Fibroblast of lung (primary cell): ENCODE data around the gene SIRT5. TPM values are rescaled to one million over a fixed set of nuclear protein-coding genes. Genes with fewer than 3 reads are reported as not detected.
A peak's percentile ranks its signal among the peaks of the same experiment; 100 is the strongest.

Experiments used
- DNase-seq, 2 donors: peaks; one replicate each; pipeline versions ENCODE4 v3.0.0 to v3.0.0-alpha.2; 2010; ENCODE audit warnings: low read depth in 2 of 2
- H2AFZ ChIP-seq: 2 replicates; pipeline ENCODE4 v1.5.1; 2012; ENCODE audit warnings: low read length, control low read depth, inconsistent platforms
- H3K27ac ChIP-seq: 2 replicates; pipeline ENCODE4 v1.5.1; 2011; ENCODE audit warnings: low read length, control low read depth; ENCODE audit not compliant: insufficient read depth
- H3K27me3 ChIP-seq: 2 replicates; pipeline ENCODE4 v1.5.1; 2011; ENCODE audit warnings: mild to moderate bottlenecking, low read length; ENCODE audit not compliant: control insufficient read depth, insufficient read depth
- H3K36me3 ChIP-seq: 2 replicates; pipeline ENCODE4 v1.5.1; 2011; ENCODE audit warnings: low read length; ENCODE audit not compliant: control insufficient read depth, insufficient read depth
- H3K4me1 ChIP-seq: 2 replicates; pipeline ENCODE4 v1.5.1; 2011; ENCODE audit warnings: low read length; ENCODE audit not compliant: control insufficient read depth, insufficient read depth; ENCODE audit errors: extremely low read depth
- H3K4me2 ChIP-seq: 2 replicates; pipeline ENCODE4 v1.5.1; 2011; ENCODE audit warnings: low read length, control low read depth; ENCODE audit not compliant: insufficient read depth; ENCODE audit errors: extremely low read depth
- H3K4me3 ChIP-seq, 4 experiments: fragments of 200-600 bp in 1 of 4; sonication (generic) in 1 of 4; replicated peaks in 1 of 4; 2 replicates each; pipeline ENCODE4 v1.5.1; 2011 to 2016; ENCODE audit warnings: low read length in 4 of 4, low read depth in 3 of 4, mild to moderate bottlenecking in 3 of 4, control low read depth in 2 of 4, inconsistent platforms in 1 of 4, mixed read lengths in 1 of 4; ENCODE audit not compliant: insufficient read depth in 1 of 4; ENCODE audit errors: control extremely low read depth in 1 of 4
- H3K79me2 ChIP-seq: 2 replicates; pipeline ENCODE4 v1.5.1; 2012; ENCODE audit warnings: mild to moderate bottlenecking, low read length, inconsistent platforms; ENCODE audit not compliant: control insufficient read depth, insufficient read depth
- H3K9ac ChIP-seq: 2 replicates; pipeline ENCODE4 v1.5.1; 2011; ENCODE audit warnings: mild to moderate bottlenecking, low read length, control low read depth; ENCODE audit not compliant: insufficient read depth
- H3K9me3 ChIP-seq: 2 replicates; pipeline ENCODE4 v1.5.1; 2012; ENCODE audit warnings: low read depth, low read length; ENCODE audit not compliant: control insufficient read depth, insufficient read depth
- H4K20me1 ChIP-seq: 2 replicates; pipeline ENCODE4 v1.5.1; 2011; ENCODE audit warnings: low read length; ENCODE audit not compliant: control insufficient read depth, insufficient read depth; ENCODE audit errors: extremely low read depth
- CTCF ChIP-seq, 2 donors: IDR thresholded peaks in 1 of 2; conservative IDR thresholded peaks in 1 of 2; 1 replicate in 1 of 2; 2 replicates in 1 of 2; pipeline ENCODE4 v1.5.1; 2011 to 2012; ENCODE audit warnings: low read length in 2 of 2, control low read depth in 1 of 2, inconsistent platforms in 1 of 2, low read depth in 1 of 2, mild to moderate bottlenecking in 1 of 2
- EZH2 ChIP-seq: IDR thresholded peaks from 2 replicates; pipeline ENCODE4 v1.5.1; 2012; ENCODE audit warnings: low read length, control low read depth, mild to moderate bottlenecking; ENCODE audit errors: missing control alignments
- polyA plus RNA-seq, 2 donors: library from polyadenylated mRNA; depleted of rRNA in 1 of 2; stranded (reverse) in 1 of 2; unstranded in 1 of 2; fragments of >200 nt; gene quantifications; 2 replicates each; pipeline ENCODE4 v1.2.1, GENCODE V29; 2011 to 2012; ENCODE audit warnings: missing spikeins in 1 of 2
- total RNA-seq: library from RNA; depleted of rRNA; stranded (reverse); fragments of >200 nt; gene quantifications from 2 replicates; pipeline ENCODE4 v1.2.1, GENCODE V29; 2014

Gene SIRT5
- total and polyA plus RNA-seq, 2 donors (not counting 1 experiment from before 2014, with no cell fraction given): 4.4 to 13.5 TPM

GRCh38 chr6:13597073-13597472 lies 22.7 kb downstream of the SIRT5 start:
- no peak for DNase-seq
- no peak overlapping the region for H2AFZ ChIP-seq
- peaks cover 2% of the 10 kb centered on the region for H3K36me3 ChIP-seq
- no peaks in the 10 kb centered on the region for H3K79me2 ChIP-seq
- H3K4me3 ChIP-seq: no peak overlapping the region
- no peak overlapping the region for H3K4me2 ChIP-seq
- H3K4me1 ChIP-seq: no peaks in the 10 kb centered on the region
- no peaks in the 10 kb centered on the region for H4K20me1 ChIP-seq
- TF ChIP-seq CTCF (conservative IDR thresholded peaks at IDR 0.05 in 1 of 2, IDR thresholded peaks at IDR 0.05 in 1 of 2; ENCODE audit: low read depth in 1 of 2, low read length in 2 of 2) (no peak), EZH2 (no peak)
- no peak overlapping the region for H3K27ac ChIP-seq
- no peaks in the 10 kb centered on the region for H3K9me3 ChIP-seq
- no peaks in the 10 kb centered on the region for H3K27me3 ChIP-seq
- no peak overlapping the region for H3K9ac ChIP-seq

- Histone ChIP-seq H3K27me3 (no peaks in the 10 kb centered on the region), H3K4me2 (no peak overlapping the region), H3K4me3 (no peak overlapping the region), H2AFZ (no peak overlapping the region), H3K27ac (no peak overlapping the region), H3K9ac (no peak overlapping the region), H3K4me1 (no peaks in the 10 kb centered on the region), H3K36me3 (no peaks in the 10 kb centered on the region), H4K20me1 (no peaks in the 10 kb centered on the region), H3K9me3 (no peaks in the 10 kb centered on the region), H3K79me2 (no peaks in the 10 kb centered on the region)
- TF ChIP-seq EZH2 (no peak), CTCF (conservative IDR thresholded peaks at IDR 0.05 in 1 of 2, IDR thresholded peaks at IDR 0.05 in 1 of 2; ENCODE audit: low read depth in 1 of 2, low read length in 2 of 2) (no peak)
- DNase-seq: peak in 1 of 2 donors; percentile 65
Measured at GRCh38 chr6:13600036-13600435, 25.6 kb downstream of the SIRT5 start.

- H3K79me2 ChIP-seq: no peaks in the 10 kb centered on the region
- no peaks in the 10 kb centered on the region for H4K20me1 ChIP-seq
- no peaks in the 10 kb centered on the region for H3K27me3 ChIP-seq
- no peak for DNase-seq
- H3K27ac ChIP-seq: no peak overlapping the region
- no peak for TF ChIP-seq EZH2
- TF ChIP-seq CTCF (conservative IDR thresholded peaks at IDR 0.05 in 1 of 2, IDR thresholded peaks at IDR 0.05 in 1 of 2; ENCODE audit: low read depth in 1 of 2, low read length in 2 of 2): no peak
- H3K9ac ChIP-seq: no peak overlapping the region
- H3K36me3 ChIP-seq: no peaks in the 10 kb centered on the region
- H3K4me2 ChIP-seq: no peak overlapping the region
- H3K9me3 ChIP-seq: no peaks in the 10 kb centered on the region
- no peak overlapping the region for H3K4me3 ChIP-seq
- no peaks in the 10 kb centered on the region for H3K4me1 ChIP-seq
- H2AFZ ChIP-seq: no peak overlapping the region
Measured at GRCh38 chr6:13604135-13604534, 29.7 kb downstream of the SIRT5 start.
